T1000 (cell line): ENCODE measurements around the gene NOMO2.
"Not testable (repeated sequence)": the region's sequence is repeated elsewhere in the genome, so short reads cannot be mapped to it uniquely, and the experiment has no call there.

Experiments
- DNase-seq: peaks from one replicate; lab custom pipeline; 2025; ENCODE audit warnings: mixed read lengths; lab: John Stamatoyannopoulos, UW

The NOMO2 gene

GRCh38 chr16:18521445-18522181, 40.3 kb downstream of the NOMO2 start:
- not testable (repeated sequence) for DNase-seq

- not testable (repeated sequence) for DNase-seq
Observed at GRCh38 chr16:18518536-18519283, 43.2 kb downstream of the NOMO2 start.

- not testable (repeated sequence) for DNase-seq
Observed at GRCh38 chr16:18498430-18498829, 63.5 kb downstream of the NOMO2 start.

GRCh38 chr16:18497032-18497431, 64.9 kb downstream of the NOMO2 start:
- DNase-seq: not testable (repeated sequence)

GRCh38 chr16:18492118-18492897, 69.6 kb downstream of the NOMO2 start:
- DNase-seq: not testable (repeated sequence)

GRCh38 chr16:18436025-18436424, 125.9 kb downstream of the NOMO2 start:
- not testable (repeated sequence) for DNase-seq

- DNase-seq: not testable (repeated sequence)
Observed at GRCh38 chr16:18415827-18416226, 146.1 kb downstream of the NOMO2 start.

- not testable (repeated sequence) for DNase-seq
Observed at GRCh38 chr16:18409532-18410293, 152.2 kb downstream of the NOMO2 start.

- DNase-seq: not testable (repeated sequence)
Observed at GRCh38 chr16:18401851-18402657, 159.8 kb downstream of the NOMO2 start.

GRCh38 chr16:18401159-18401558, 160.7 kb downstream of the NOMO2 start:
- DNase-seq: not testable (repeated sequence)

- DNase-seq: not testable (repeated sequence)
Observed at GRCh38 chr16:18394363-18394762, 167.5 kb downstream of the NOMO2 start.

- DNase-seq: not testable (repeated sequence)
Observed at GRCh38 chr16:18387767-18388166, 174.1 kb downstream of the NOMO2 start.

GRCh38 chr16:18386517-18386916, 175.4 kb downstream of the NOMO2 start:
- DNase-seq: not testable (repeated sequence)

- not testable (repeated sequence) for DNase-seq
Observed at GRCh38 chr16:18385285-18385684, 176.6 kb downstream of the NOMO2 start.

GRCh38 chr16:18384869-18385268, 177.0 kb downstream of the NOMO2 start:
- not testable (repeated sequence) for DNase-seq

GRCh38 chr16:18384098-18384636, 177.7 kb downstream of the NOMO2 start:
- DNase-seq: not testable (repeated sequence)

- not testable (repeated sequence) for DNase-seq
Observed at GRCh38 chr16:18382696-18383095, 179.2 kb downstream of the NOMO2 start.
